Measurements from ENCODE around the gene SERPINE2.

- TF ChIP-seq, protein P1, sequence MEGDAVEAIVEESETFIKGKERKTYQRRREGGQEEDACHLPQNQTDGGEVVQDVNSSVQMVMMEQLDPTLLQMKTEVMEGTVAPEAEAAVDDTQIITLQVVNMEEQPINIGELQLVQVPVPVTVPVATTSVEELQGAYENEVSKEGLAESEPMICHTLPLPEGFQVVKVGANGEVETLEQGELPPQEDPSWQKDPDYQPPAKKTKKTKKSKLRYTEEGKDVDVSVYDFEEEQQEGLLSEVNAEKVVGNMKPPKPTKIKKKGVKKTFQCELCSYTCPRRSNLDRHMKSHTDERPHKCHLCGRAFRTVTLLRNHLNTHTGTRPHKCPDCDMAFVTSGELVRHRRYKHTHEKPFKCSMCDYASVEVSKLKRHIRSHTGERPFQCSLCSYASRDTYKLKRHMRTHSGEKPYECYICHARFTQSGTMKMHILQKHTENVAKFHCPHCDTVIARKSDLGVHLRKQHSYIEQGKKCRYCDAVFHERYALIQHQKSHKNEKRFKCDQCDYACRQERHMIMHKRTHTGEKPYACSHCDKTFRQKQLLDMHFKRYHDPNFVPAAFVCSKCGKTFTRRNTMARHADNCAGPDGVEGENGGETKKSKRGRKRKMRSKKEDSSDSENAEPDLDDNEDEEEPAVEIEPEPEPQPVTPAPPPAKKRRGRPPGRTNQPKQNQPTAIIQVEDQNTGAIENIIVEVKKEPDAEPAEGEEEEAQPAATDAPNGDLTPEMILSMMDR (IDR thresholded peaks at IDR 0.05), result no peak
- TF ChIP-seq EP300 (IDR thresholded peaks at IDR 0.05), result no peak
Observed at GRCh38 chr2:224016963-224017362, 22.1 kb downstream of the SERPINE2 start.

Data from ovary (tissue), 3 donors.